Measurements from ENCODE around the gene SZT2. TPM values are rescaled to one million over a fixed set of nuclear protein-coding genes. Genes with fewer than 3 reads are reported as not detected.
"Not testable (repeated sequence)": the region's sequence is repeated elsewhere in the genome, so short reads cannot be mapped to it uniquely, and the experiment has no call there.

SZT2 gene
- total RNA-seq, 2 donors from 2014 or later = 30.3 to 76.9 TPM

DNA sequence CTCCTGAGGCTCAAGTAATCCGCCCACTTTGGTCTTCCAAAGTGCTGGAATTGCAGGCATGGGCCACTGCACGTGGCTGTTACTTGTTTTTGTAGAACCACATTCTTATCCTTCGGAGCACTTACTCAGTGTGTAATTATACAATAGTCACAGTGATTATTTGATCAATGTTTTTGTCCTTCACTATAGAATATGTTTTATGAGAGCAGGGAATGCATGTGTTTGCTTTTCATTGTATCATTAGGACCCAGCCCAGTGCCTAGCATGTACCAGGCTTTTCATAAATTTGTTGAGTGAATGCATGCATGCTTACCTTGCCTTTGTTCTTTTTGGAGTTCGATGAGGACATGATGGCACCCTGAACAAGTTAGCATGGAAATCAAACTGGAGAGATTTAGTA lies 5.8 kb downstream of the SZT2 start:
- WGBS = 55% methylated on average over 4 of the region's 4 CpGs
- Histone ChIP-seq H3K4me3 (no peak overlapping the region), H3K27ac (peak overlapping the region; percentile 48 to 63), H3K4me1 (replicated peaks) (peaks cover 13% of the 10 kb centered on the region), H3K36me3 (no peaks in the 10 kb centered on the region), H3K9me3 (no peaks in the 10 kb centered on the region), H3K27me3 (replicated peaks; ENCODE audit: insufficient read depth) (no peaks in the 10 kb centered on the region)
- TF ChIP-seq POLR2AphosphoS5 (IDR thresholded peaks at IDR 0.05) = no peak
- TF ChIP-seq, protein P1, sequence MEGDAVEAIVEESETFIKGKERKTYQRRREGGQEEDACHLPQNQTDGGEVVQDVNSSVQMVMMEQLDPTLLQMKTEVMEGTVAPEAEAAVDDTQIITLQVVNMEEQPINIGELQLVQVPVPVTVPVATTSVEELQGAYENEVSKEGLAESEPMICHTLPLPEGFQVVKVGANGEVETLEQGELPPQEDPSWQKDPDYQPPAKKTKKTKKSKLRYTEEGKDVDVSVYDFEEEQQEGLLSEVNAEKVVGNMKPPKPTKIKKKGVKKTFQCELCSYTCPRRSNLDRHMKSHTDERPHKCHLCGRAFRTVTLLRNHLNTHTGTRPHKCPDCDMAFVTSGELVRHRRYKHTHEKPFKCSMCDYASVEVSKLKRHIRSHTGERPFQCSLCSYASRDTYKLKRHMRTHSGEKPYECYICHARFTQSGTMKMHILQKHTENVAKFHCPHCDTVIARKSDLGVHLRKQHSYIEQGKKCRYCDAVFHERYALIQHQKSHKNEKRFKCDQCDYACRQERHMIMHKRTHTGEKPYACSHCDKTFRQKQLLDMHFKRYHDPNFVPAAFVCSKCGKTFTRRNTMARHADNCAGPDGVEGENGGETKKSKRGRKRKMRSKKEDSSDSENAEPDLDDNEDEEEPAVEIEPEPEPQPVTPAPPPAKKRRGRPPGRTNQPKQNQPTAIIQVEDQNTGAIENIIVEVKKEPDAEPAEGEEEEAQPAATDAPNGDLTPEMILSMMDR (IDR thresholded peaks at IDR 0.05) = no peak
- TF ChIP-seq POLR2A (IDR thresholded peaks at IDR 0.05) = no peak
- intact Hi-C loops (cut with DNase I) = no loop called here
- DNase-seq (ENCODE audit: low spot score) = no peak

DNA sequence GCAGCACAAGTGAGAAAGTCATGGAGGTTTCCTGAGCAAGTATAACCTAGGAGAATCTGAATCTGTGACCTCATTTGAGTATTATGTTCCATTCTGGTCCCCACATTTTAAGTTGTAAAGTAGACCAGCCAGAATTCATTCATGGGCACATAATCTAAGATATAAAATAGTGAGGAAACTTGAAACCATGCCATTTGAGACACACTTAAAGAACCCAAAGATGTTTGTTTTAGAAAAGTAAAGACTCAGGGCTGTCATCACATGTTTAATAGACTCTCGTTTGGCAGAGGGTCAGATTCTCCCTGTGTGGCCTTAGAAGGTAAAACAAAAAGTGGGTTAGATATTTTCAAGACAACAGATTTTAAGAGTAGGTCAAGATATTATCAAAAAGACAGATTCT lies 6.4 kb downstream of the SZT2 start:
- DNase-seq (ENCODE audit: low spot score) = peak; percentile 91
- H3K27ac ChIP-seq = peak overlapping the region; percentile 48 to 68

DNA sequence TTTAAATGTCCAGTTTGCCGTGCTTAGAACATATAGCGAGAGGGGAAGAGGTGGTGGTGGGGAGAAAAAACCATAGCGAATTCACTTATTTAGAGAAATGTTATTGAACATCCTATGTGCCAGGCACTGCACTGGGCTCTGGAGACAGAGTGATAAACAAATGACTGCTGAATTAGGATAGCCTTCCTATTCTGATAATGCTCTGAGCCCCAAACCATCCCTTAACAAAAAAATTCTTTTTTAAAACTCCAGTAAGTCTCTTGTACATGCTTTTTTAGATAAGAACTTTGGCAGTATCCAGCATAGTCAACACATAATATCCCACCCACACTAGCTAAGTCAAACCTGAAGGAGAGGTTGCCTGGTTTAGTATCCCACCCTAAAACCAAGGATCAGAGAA lies 8.5 kb downstream of the SZT2 start:
- no peaks in the 10 kb centered on the region for H3K27me3 ChIP-seq (replicated peaks; ENCODE audit: insufficient read depth)
- intact Hi-C loops (cut with DNase I) = no loop called here
- no peak overlapping the region for H3K4me3 ChIP-seq
- TF ChIP-seq, protein P1 (IDR thresholded peaks at IDR 0.05) = no peak
- TF ChIP-seq POLR2AphosphoS5 (IDR thresholded peaks at IDR 0.05) (no peak), POLR2A (IDR thresholded peaks at IDR 0.05) (no peak)
- no peaks in the 10 kb centered on the region for H3K36me3 ChIP-seq
- no peak overlapping the region for H3K27ac ChIP-seq
- H3K9me3 ChIP-seq = no peaks in the 10 kb centered on the region
- DNase-seq (ENCODE audit: low spot score) = no peak
- H3K4me1 ChIP-seq (replicated peaks) = peaks cover 19% of the 10 kb centered on the region
- 97% methylated on average over 3 of the region's 3 CpGs for WGBS

More for the DNA sequence above, 6.4 kb downstream of the SZT2 start:
- Histone ChIP-seq H3K4me3 (no peak overlapping the region), H3K36me3 (no peaks in the 10 kb centered on the region), H3K27me3 (replicated peaks; ENCODE audit: insufficient read depth) (no peaks in the 10 kb centered on the region), H3K4me1 (replicated peaks) (peaks cover 13% of the 10 kb centered on the region), H3K9me3 (no peaks in the 10 kb centered on the region)
- intact Hi-C loops (cut with DNase I) = no loop called here
- 14% methylated on average over 1 of the region's 1 CpG for WGBS
- TF ChIP-seq POLR2AphosphoS5 (IDR thresholded peaks at IDR 0.05) = peak; percentile 95
- TF ChIP-seq, protein P1 (IDR thresholded peaks at IDR 0.05) = no peak
- no peak for TF ChIP-seq POLR2A (IDR thresholded peaks at IDR 0.05)

DNA sequence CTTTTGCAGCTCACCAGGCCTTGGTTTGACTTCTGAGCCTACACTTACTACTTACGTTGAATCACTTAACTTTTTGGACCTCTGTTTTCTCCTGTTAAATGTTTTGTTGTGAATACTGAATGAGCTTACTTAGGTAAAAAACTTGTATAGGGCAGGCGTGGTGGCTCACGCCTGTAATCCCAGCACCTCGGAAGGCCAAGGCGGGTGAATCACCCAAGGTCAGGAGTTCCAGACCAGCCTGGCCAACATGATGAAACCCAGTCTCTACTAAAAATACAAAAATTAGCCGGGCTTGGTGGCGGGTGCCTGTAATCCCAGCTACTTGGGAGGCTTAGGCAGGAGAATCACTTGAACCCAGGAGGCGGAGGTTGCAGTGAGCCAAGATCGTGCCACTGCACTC lies 10.7 kb downstream of the SZT2 start:
- H3K4me3 ChIP-seq; H3K27ac ChIP-seq; H3K36me3 ChIP-seq; H3K27me3 ChIP-seq (replicated peaks; ENCODE audit: insufficient read depth); H3K9me3 ChIP-seq; DNase-seq (ENCODE audit: low spot score); intact Hi-C loops (cut with DNase I): not testable (repeated sequence)
- H3K4me1 ChIP-seq (replicated peaks) = peaks cover 15% of the 10 kb centered on the region
- 96% methylated on average over 9 of the region's 9 CpGs for WGBS

DNA sequence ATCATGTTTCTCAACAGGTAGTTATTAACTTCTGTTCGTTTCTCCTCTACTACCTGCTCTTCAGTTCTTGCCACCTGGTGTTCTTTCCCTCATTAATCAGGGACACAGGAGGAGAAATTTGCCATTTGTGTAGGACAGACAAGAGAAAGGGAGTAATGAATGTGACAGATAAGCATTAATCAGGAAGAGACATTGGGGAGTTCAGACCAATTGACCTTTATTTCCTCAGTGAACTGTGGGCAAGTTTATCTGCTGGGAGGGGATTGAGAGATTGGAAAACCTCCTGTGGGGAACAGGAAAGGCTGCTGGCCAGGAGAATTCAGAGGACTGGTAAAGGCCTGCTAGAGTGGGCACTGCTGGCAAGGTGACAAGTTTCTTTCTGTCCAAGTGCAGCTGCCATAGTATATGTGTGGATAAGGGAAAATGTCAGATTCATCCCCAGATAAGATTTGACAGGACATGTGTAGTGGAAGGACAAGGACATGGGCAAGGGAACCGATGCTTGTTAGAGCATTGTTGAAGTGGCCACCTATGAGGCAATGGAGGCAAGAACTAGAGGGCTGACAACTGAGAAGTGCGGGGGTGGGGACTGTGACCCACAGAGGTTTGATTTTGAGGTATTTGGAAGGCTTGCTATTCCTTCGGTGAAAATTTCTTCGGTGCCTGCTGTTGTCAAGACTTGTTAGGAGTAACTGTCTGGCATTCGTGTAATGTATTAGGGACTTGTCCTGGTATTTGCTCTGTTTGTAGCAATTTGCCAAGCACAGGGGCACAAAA lies 12.6 kb downstream of the SZT2 start:
- 46% methylated on average over 6 of the region's 6 CpGs for WGBS
- TF ChIP-seq POLR2A (IDR thresholded peaks at IDR 0.05) (no peak), POLR2AphosphoS5 (IDR thresholded peaks at IDR 0.05) (peak; percentile 47)
- Histone ChIP-seq H3K4me3 (no peak overlapping the region), H3K4me1 (replicated peaks) (peaks cover 6% of the 10 kb centered on the region), H3K27ac (peak overlapping the region in 1 of 2 donors; percentile 13), H3K36me3 (peaks cover 0 to 5% of the 10 kb centered on the region in 2 donors), H3K9me3 (no peaks in the 10 kb centered on the region), H3K27me3 (replicated peaks; ENCODE audit: insufficient read depth) (no peaks in the 10 kb centered on the region)
- intact Hi-C loops (cut with DNase I) = no loop called here
- peak; percentile 20 for DNase-seq (ENCODE audit: low spot score)

DNA sequence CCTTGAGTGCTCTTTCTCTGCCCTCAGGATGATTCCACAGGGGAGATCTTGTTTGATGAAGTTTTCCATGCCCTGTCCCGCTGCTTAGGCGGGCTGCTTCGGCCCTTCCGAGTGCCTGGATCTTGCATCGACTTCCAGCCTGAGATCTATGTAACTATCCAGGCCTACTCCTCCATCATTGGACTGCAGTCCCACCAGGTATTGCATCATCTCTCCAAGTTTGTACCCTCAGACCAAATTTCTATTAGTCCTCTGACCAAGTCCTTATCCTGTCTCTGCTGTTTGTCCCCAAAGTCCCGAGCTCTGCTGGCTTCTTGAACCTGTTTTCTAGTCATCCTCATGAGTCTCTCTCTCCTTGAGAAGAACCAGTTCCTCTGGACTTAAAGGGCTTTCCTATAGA lies 14.7 kb downstream of the SZT2 start:
- intact Hi-C loops (cut with DNase I) = no loop called here

More for the DNA sequence above, 14.7 kb downstream of the SZT2 start:
- DNase-seq (ENCODE audit: low spot score) = no peak
- WGBS = 97% methylated on average over 6 of the region's 6 CpGs
- peaks cover 0 to 5% of the 10 kb centered on the region in 2 donors for H3K36me3 ChIP-seq
- no peaks in the 10 kb centered on the region for H3K9me3 ChIP-seq
- peaks cover 6% of the 10 kb centered on the region for H3K4me1 ChIP-seq (replicated peaks)
- no peak overlapping the region for H3K27ac ChIP-seq
- no peaks in the 10 kb centered on the region for H3K27me3 ChIP-seq (replicated peaks; ENCODE audit: insufficient read depth)
- TF ChIP-seq, protein P1 (IDR thresholded peaks at IDR 0.05) = no peak
- no peak for TF ChIP-seq POLR2AphosphoS5 (IDR thresholded peaks at IDR 0.05)
- no peak overlapping the region for H3K4me3 ChIP-seq
